Brain microvascular endothelial cell (primary cell): ENCODE data around the gene RIC8B.

Experiments
- DNase-seq: peaks from one replicate; pipeline ENCODE4 v3.0.0-alpha.2; 2020
- H3K27ac ChIP-seq: fragments of 250-450 bp; sonication (Bioruptor Pico); 2 replicates; pipeline ENCODE4 v1.5.1; 2020; ENCODE audit warnings: mild to moderate bottlenecking, moderate library complexity
- H3K27me3 ChIP-seq: fragments of 250-450 bp; sonication (Bioruptor Pico); replicated peaks from 2 replicates; pipeline ENCODE4 v1.5.1; 2020; ENCODE audit warnings: mild to moderate bottlenecking
- H3K36me3 ChIP-seq: fragments of 250-450 bp; sonication (Bioruptor Pico); replicated peaks from 2 replicates; pipeline ENCODE4 v1.5.1; 2020; ENCODE audit warnings: mild to moderate bottlenecking
- H3K4me3 ChIP-seq: 2 replicates; pipeline ENCODE4 v1.5.1; 2011; ENCODE audit warnings: low read depth, mild to moderate bottlenecking, control low read depth, low read length, moderate library complexity
- in situ Hi-C: cut with HindIII; loops from 2 replicates; pipeline ENCODE4 v1.10.0; 2017; ENCODE audit warnings: low sequenced_read_pairs, low pct_ligation_motif_present
- TF ChIP-seq, protein P1 (sequence below): IDR thresholded peaks from 2 replicates; pipeline ENCODE4 v1.5.1; 2011; ENCODE audit warnings: low read depth, mild to moderate bottlenecking, moderate library complexity, low read length, control low read depth, inconsistent platforms; ENCODE audit errors: missing control alignments

RIC8B gene

DNA sequence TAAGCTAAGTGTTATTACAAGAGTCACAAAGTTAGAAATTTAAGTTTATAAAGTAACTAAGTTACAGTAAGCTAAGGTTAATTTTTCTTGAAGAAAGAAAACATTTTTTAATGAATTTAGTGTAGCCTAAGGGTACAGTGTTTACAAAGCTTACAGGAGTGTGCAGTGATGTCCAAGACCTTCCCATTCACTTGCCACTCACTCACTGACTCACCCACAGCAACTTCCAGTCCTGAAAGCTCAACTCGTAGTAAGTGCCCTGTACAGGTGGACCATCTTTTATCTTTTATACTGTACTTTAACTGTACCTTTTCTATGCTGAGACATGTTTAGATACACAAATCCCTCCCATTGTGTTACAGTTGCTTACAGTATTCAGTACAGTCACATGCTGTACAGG is 120.3 kb downstream of the RIC8B start:
- H3K27me3 ChIP-seq = no peaks in the 10 kb centered on the region
- H3K36me3 ChIP-seq = no peaks in the 10 kb centered on the region
- no peak overlapping the region for H3K27ac ChIP-seq
- H3K4me3 ChIP-seq = no peak overlapping the region
- DNase-seq = no peak
- TF ChIP-seq, protein P1, sequence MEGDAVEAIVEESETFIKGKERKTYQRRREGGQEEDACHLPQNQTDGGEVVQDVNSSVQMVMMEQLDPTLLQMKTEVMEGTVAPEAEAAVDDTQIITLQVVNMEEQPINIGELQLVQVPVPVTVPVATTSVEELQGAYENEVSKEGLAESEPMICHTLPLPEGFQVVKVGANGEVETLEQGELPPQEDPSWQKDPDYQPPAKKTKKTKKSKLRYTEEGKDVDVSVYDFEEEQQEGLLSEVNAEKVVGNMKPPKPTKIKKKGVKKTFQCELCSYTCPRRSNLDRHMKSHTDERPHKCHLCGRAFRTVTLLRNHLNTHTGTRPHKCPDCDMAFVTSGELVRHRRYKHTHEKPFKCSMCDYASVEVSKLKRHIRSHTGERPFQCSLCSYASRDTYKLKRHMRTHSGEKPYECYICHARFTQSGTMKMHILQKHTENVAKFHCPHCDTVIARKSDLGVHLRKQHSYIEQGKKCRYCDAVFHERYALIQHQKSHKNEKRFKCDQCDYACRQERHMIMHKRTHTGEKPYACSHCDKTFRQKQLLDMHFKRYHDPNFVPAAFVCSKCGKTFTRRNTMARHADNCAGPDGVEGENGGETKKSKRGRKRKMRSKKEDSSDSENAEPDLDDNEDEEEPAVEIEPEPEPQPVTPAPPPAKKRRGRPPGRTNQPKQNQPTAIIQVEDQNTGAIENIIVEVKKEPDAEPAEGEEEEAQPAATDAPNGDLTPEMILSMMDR = no peak
- in situ Hi-C loops = no loop called here

GRCh38 chr12:106896603-106897002 is 122.1 kb downstream of the RIC8B start:
- Histone ChIP-seq H3K27me3 (no peaks in the 10 kb centered on the region), H3K36me3 (no peaks in the 10 kb centered on the region), H3K27ac (no peak overlapping the region), H3K4me3 (no peak overlapping the region)
- no peak for DNase-seq
- in situ Hi-C loops = no loop called here
- TF ChIP-seq, protein P1 = no peak

GRCh38 chr12:106897082-106897481 is 122.6 kb downstream of the RIC8B start:
- TF ChIP-seq, protein P1 = peak; percentile 28
- Histone ChIP-seq H3K27me3 (no peaks in the 10 kb centered on the region), H3K4me3 (no peak overlapping the region), H3K36me3 (no peaks in the 10 kb centered on the region), H3K27ac (no peak overlapping the region)
- DNase-seq = no peak
- in situ Hi-C loops = no loop called here

DNA sequence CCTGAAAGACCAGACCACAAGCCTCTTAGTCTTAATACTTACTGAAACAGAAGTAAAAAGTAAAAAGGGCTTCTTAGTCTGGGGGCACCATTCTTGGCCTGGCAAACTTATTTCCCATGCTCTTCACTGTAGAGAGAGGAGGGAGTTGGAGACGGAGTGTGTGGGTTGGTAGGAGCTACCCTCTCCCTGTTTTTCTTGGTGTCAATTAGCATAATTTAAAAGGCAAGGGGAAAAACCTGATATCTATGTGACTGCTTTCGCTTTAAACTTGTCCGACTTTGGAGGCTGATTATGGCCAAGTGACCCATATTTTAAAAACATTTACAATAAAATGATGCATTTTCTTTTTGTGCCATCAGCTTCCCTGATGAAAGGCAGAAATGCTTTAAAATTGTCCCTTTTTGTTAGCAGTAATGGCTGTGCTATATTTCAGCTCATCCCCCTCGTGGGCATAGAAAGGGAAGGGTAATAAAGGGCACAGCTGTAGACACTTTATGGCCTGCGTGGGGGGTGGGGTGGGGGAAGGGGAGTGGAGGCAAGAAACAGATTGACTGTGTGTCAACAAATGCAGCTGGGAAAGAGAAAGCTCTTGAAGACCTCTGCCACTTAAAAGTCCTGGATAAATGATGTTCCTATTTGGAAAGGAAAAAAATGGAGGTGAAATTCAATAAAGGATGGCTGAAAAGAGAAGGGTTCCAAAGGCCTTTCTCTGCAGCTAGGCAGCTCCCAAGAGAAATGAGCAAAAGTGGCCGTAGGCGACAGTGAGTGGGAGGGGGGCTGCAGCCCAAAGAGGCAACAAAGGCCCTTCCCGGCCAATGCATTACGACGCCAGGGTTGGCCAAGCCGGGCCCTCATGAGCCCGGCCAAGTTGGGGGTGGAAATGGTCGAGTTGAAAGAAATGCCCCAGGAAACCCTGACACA is 123.8 kb downstream of the RIC8B start:
- no peak overlapping the region for H3K27ac ChIP-seq
- H3K4me3 ChIP-seq = no peak overlapping the region
- no peaks in the 10 kb centered on the region for H3K36me3 ChIP-seq
- in situ Hi-C loops = no loop called here
- DNase-seq = no peak
- no peaks in the 10 kb centered on the region for H3K27me3 ChIP-seq
- TF ChIP-seq, protein P1 = no peak

- TF ChIP-seq, protein P1 = no peak
- no peak overlapping the region for H3K4me3 ChIP-seq
- in situ Hi-C loops = loop anchor here (25.0 kb wide), 1 partner anchor 513 kb away; no protein-coding TSS in a partner anchor
- no peaks in the 10 kb centered on the region for H3K36me3 ChIP-seq
- no peaks in the 10 kb centered on the region for H3K27me3 ChIP-seq
- no peak for DNase-seq
- no peak overlapping the region for H3K27ac ChIP-seq
Measured at GRCh38 chr12:106900554-106900953, 126.1 kb downstream of the RIC8B start.
